GM15510 (cell line): ENCODE measurements around the gene LAGE3.
A peak's percentile ranks its signal among the peaks of the same experiment; 100 is the strongest.

ENCODE experiments used
- POLR2A ChIP-seq: IDR thresholded peaks from 3 replicates; pipeline ENCODE4 v1.6.1; 2011; ENCODE audit warnings: borderline replicate concordance; ENCODE audit not compliant: insufficient read length; ENCODE audit errors: extremely low read depth

Gene LAGE3

GRCh38 chrX:154450312-154450711, 28.8 kb downstream of the LAGE3 start:
- TF ChIP-seq POLR2A = no peak

DNA sequence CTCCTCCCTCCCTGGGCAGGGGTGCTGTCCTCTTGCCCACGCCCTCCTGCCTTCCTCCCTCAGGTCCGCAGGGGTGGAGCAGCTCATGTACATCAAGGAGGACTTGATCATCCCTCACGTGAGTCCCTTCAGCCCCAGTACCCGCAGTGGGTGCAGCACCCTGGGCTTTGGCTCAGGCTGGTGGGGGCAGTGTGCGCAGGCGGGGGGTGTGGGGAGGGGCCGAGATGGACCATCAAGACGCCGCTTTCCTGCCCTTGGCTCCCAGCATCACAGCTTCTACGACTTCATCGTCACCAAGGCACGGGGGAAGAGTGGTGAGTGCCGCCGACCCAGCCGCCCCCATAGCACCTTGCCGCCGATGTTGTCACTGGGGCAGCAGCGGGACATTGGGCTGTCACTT, 29.5 kb downstream of the LAGE3 start:
- TF ChIP-seq POLR2A = no peak

DNA sequence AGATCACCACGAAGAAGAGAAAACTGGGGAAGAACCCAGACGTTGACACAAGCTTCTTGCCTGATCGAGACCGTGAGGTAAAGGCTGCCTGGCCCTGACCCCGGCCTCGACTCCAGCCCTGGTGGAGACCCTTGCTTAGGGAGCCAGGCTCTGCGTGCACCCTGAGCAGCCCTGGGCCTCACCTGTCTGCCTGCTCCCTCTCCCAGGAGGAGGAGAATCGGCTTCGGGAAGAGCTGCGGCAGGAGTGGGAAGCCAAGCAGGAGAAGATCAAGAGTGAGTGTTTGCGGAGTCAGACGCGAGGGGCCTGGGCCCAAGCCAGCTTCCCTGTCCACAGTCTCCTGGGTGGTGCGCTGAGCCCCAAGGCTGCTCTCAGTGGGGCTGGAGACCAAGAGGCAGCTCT, 30.6 kb downstream of the LAGE3 start:
- no peak for TF ChIP-seq POLR2A

DNA sequence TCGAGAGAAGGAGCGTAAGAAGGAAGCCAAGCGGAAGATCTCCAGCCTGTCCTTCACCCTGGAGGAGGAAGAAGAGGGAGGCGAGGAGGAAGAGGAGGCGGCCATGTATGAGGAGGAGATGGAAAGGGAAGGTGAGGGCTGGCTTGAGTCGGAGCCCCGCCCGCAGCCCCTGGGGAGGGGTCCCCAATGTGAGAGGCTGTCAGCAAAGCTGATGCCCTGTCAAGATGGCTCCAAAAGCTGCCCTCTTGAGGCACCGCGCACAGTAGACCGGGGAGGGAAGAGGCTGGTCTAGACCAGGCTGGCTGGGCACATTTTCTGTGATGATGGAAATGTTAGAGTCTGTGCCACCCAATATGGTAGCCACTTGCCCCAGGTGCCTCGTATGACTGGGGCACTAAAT, 32.7 kb downstream of the LAGE3 start:
- no peak for TF ChIP-seq POLR2A

DNA sequence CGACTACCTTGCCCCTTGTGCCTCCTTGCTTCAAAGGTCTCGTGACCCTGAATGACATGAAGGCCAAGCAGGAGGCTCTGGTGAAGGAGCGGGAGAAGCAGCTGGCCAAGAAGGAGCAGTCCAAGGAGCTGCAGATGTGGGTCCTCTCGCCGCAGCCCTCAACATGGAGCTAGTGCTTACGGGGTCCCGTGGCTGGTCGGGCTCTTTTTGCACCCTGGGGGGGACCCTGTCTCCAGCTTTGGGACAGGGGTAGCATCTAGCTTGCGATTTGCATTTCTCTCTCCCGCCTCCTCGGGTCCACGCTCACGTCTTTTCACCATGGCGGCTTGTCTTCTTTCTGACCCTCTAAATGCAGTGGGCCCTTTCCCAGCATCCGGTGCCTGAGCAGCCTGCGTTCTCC, 33.3 kb downstream of the LAGE3 start:
- no peak for TF ChIP-seq POLR2A

GRCh38 chrX:154444755-154445246, 34.3 kb downstream of the LAGE3 start:
- no peak for TF ChIP-seq POLR2A

DNA sequence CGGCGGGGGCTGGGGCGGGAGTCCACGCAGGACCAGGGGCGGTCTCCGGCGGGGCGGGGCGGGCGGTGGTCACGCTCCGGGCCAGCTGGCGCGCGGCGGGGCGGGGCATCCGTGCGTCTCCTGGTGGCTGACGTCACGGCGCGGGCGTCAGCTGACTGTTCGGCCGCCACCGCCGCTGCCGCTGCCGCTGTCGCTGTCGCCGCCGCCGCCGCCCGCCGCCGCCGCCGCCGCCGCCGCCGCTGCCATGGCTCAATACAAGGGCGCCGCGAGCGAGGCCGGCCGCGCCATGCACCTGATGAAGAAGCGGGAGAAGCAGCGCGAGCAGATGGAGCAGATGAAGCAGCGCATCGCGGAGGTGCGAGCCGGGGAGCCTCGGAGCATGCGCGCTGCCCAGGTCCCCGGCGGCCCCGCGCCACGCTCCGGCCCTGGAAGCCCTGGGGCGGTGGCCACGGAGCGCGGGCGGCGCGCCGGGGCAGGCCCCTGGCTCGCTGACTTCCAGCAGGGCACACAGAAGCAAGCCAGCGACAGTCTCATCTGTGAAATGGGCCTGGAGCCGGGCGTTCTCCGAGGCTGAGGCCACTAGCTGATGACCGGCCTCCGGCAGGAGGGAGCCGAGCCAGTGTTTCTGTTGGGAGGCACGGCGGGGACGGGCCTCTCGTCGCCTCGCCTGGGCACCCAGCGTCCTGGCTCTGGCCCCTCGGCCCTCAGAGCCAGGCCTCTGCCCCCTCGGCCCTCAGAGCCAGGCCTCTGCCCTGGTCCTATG, 34.9 kb downstream of the LAGE3 start, which contains the start of gene FAM50A:
Gene FAM50A (plus strand): TSS at position 150 of the 763 bp plus-strand sequence. CDS start 95 bp downstream, at position 245.
- peak; percentile 24 for TF ChIP-seq POLR2A

GRCh38 chrX:154443479-154443910, 35.6 kb downstream of the LAGE3 start:
- TF ChIP-seq POLR2A = no peak

GRCh38 chrX:154441984-154442707, 36.9 kb downstream of the LAGE3 start:
- TF ChIP-seq POLR2A = no peak

DNA sequence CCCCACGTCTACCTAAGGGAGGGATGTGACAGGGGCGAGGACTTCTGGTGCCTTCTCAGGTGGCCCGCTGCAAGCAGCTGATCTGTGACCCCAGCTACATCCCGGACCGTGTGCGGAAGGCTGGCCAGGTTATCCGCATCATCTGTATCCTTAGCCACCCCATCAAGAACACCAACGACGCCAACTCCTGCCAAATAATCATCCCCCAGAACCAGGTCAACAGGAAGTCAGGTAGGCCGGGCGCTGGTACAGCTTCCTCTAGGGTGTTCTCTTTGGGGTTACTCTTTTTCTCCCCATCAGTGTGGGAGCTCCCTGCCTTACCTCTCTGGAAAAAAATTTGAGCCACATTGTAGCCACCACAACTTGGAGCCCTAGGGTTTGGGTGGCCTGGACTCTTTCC, 37.5 kb downstream of the LAGE3 start:
- TF ChIP-seq POLR2A = no peak

GRCh38 chrX:154440623-154441357, 38.3 kb downstream of the LAGE3 start:
- no peak for TF ChIP-seq POLR2A

GRCh38 chrX:154439841-154440240, 39.2 kb downstream of the LAGE3 start:
- no peak for TF ChIP-seq POLR2A

GRCh38 chrX:154437971-154438893, 40.8 kb downstream of the LAGE3 start:
- TF ChIP-seq POLR2A = no peak

GRCh38 chrX:154436983-154437752, 41.9 kb downstream of the LAGE3 start, which contains the start of gene GDI1:
GDI1 (plus strand) TSS chrX:154437154; CDS start chrX:154437255, 101 bp downstream.
- TF ChIP-seq POLR2A = peak; percentile 53

- no peak for TF ChIP-seq POLR2A
These were observed 42.6 kb downstream of the LAGE3 start for GRCh38 chrX:154436374-154436982.
